ENCODE measurements around the gene AREG. TPM values are rescaled to one million over a fixed set of nuclear protein-coding genes. Genes with fewer than 3 reads are reported as not detected.

AREG gene
- total RNA-seq, 1 experiment from 2014 or later, result 203 TPM

DNA sequence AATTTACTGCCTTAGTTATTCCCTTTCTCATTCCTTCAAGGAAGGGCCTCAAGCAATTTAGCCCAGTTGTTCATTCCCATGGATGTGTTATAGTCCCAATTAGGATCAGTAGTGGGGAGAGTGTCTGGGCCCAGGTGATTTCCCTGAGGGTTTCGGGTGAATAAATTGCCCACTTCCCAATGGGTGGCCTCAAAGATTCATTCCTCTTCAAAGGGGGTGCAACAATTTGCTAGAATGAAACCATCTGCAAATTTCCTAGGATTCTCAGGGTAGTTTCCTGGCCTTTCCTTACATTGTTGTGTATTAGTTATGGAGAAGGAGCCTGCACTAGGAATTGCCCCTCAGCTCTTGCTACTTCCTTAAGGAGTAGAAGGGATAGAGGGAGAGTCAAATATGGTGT is 6.3 kb upstream of the AREG start:
- Histone ChIP-seq H3K4me2 (ENCODE audit: low read length) (no peak overlapping the region), H3K9ac (ENCODE audit: low read length) (no peak overlapping the region), H3F3A (ENCODE audit: low read length, unreplicated experiment) (no peaks in the 10 kb centered on the region), H3K4me3 (ENCODE audit: low read length) (no peak overlapping the region), H3K27ac (ENCODE audit: low read length) (no peak overlapping the region), H3K9me3 (ENCODE audit: low read length) (no peaks in the 10 kb centered on the region), H3K4me1 (ENCODE audit: insufficient read depth, low read length) (peaks cover 10% of the 10 kb centered on the region; the same call in 1 of the 2 replicates), H3K9me2 (replicated peaks; ENCODE audit: low read length) (no peaks in the 10 kb centered on the region), H3K36me3 (ENCODE audit: low read depth, low read length) (no peaks in the 10 kb centered on the region), H3K27me3 (ENCODE audit: low read length) (no peaks in the 10 kb centered on the region), H3K79me2 (ENCODE audit: low read length) (no peaks in the 10 kb centered on the region), H4K20me1 (ENCODE audit: low read length) (no peaks in the 10 kb centered on the region), H2AFZ (ENCODE audit: low read length) (no peak overlapping the region)
- TF ChIP-seq EZH2phosphoT487 (IDR thresholded peaks at IDR 0.05; ENCODE audit: borderline replicate concordance, low read length) (no peak), EZH2 (IDR thresholded peaks at IDR 0.05; ENCODE audit: low read length, unreplicated experiment) (no peak)
- TF ChIP-seq, protein P1, sequence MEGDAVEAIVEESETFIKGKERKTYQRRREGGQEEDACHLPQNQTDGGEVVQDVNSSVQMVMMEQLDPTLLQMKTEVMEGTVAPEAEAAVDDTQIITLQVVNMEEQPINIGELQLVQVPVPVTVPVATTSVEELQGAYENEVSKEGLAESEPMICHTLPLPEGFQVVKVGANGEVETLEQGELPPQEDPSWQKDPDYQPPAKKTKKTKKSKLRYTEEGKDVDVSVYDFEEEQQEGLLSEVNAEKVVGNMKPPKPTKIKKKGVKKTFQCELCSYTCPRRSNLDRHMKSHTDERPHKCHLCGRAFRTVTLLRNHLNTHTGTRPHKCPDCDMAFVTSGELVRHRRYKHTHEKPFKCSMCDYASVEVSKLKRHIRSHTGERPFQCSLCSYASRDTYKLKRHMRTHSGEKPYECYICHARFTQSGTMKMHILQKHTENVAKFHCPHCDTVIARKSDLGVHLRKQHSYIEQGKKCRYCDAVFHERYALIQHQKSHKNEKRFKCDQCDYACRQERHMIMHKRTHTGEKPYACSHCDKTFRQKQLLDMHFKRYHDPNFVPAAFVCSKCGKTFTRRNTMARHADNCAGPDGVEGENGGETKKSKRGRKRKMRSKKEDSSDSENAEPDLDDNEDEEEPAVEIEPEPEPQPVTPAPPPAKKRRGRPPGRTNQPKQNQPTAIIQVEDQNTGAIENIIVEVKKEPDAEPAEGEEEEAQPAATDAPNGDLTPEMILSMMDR (conservative IDR thresholded peaks at IDR 0.05; ENCODE audit: low read depth, low read length), result no peak
- ATAC-seq, result no peak
- no peak for DNase-seq
- CTCF ChIA-PET, result no interaction called here
- intact Hi-C loops (cut with micrococcal nuclease), result no loop called here
- POLR2A ChIA-PET (ENCODE audit: unreplicated experiment), result no interaction called here
- no TSS peak for BruUV-seq (replicated peaks)

DNA sequence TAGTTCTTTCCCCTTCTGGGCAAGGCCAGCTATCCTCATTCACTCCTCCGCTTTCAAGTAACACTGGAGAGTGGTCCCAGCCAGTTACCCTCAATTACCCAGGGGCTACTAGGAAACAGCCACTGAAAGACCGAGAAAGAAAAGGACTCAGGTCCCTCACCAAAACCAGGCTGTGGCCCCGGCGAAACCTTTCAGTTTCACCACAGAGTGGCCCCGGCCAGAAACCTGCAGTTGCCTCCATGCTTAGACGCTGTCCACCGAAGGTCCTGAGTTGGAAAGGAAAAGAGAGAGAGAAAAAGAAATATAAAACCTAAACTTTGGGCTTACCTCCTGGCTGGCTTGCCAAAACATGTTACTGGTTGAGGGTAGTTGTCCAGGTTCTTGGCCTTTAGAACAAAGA is 5.0 kb upstream of the AREG start:
- ATAC-seq (no peak), DNase-seq (no peak)
- Histone ChIP-seq H3K79me2 (ENCODE audit: low read length) (0 out of 2 replicates have a peak, but pooled peaks cover 4% of the 10 kb centered on the region), H3K27ac (ENCODE audit: low read length) (no peak overlapping the region), H3K4me2 (ENCODE audit: low read length) (no peak overlapping the region), H3K9ac (ENCODE audit: low read length) (no peak overlapping the region), H3F3A (ENCODE audit: low read length, unreplicated experiment) (no peaks in the 10 kb centered on the region), H3K36me3 (ENCODE audit: low read depth, low read length) (no peaks in the 10 kb centered on the region), H3K9me2 (replicated peaks; ENCODE audit: low read length) (no peaks in the 10 kb centered on the region), H2AFZ (ENCODE audit: low read length) (no peak overlapping the region), H3K27me3 (ENCODE audit: low read length) (no peaks in the 10 kb centered on the region), H3K9me3 (ENCODE audit: low read length) (no peaks in the 10 kb centered on the region), H3K4me1 (ENCODE audit: insufficient read depth, low read length) (peaks cover 17% of the 10 kb centered on the region), H3K4me3 (ENCODE audit: low read length) (no peak overlapping the region), H4K20me1 (ENCODE audit: low read length) (no peaks in the 10 kb centered on the region)
- intact Hi-C loops (cut with micrococcal nuclease), result no loop called here
- BruUV-seq (replicated peaks), result no TSS peak
- ChIA-PET POLR2A (ENCODE audit: unreplicated experiment) (no interaction called here), CTCF (no interaction called here)
- TF ChIP-seq, protein P1 (conservative IDR thresholded peaks at IDR 0.05; ENCODE audit: low read depth, low read length), result no peak
- TF ChIP-seq EZH2phosphoT487 (IDR thresholded peaks at IDR 0.05; ENCODE audit: borderline replicate concordance, low read length), result no peak
- no peak for TF ChIP-seq EZH2 (IDR thresholded peaks at IDR 0.05; ENCODE audit: low read length, unreplicated experiment)

DNA sequence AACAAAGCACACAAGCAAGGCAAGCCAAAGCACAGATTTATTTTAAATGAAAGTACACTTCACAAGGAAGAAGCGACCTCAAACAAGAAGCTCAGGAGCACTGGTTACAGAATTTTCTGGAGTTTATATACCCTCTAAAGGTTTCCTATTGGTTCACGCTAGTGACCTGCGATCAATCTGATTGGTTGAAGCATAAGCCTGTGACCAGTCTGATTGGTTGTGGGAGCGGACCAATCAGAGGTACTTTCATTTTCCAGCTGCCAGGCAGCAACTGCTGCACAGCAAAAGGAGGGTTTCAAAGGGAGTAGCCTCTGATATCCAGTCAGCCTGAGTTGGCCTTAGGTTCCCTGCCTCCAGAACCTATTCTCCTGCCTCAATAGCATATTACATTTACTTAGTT is 4.6 kb upstream of the AREG start:
- no peak overlapping the region for H2AFZ ChIP-seq (ENCODE audit: low read length)

More for the DNA sequence above, 4.6 kb upstream of the AREG start:
- ATAC-seq (no peak), DNase-seq (no peak)
- no peak overlapping the region for H3K4me2 ChIP-seq (ENCODE audit: low read length)
- H3F3A ChIP-seq (ENCODE audit: low read length, unreplicated experiment), result no peaks in the 10 kb centered on the region
- no peaks in the 10 kb centered on the region for H3K9me3 ChIP-seq (ENCODE audit: low read length)
- H3K9ac ChIP-seq (ENCODE audit: low read length), result no peak overlapping the region
- CTCF ChIA-PET, result no interaction called here
- H3K27me3 ChIP-seq (ENCODE audit: low read length), result no peaks in the 10 kb centered on the region
- intact Hi-C loops (cut with micrococcal nuclease), result no loop called here
- no peak for TF ChIP-seq EZH2 (IDR thresholded peaks at IDR 0.05; ENCODE audit: low read length, unreplicated experiment)
- TF ChIP-seq EZH2phosphoT487 (IDR thresholded peaks at IDR 0.05; ENCODE audit: borderline replicate concordance, low read length), result no peak
- TF ChIP-seq, protein P1 (conservative IDR thresholded peaks at IDR 0.05; ENCODE audit: low read depth, low read length), result no peak
- H3K4me3 ChIP-seq (ENCODE audit: low read length), result no peak overlapping the region
- H3K27ac ChIP-seq (ENCODE audit: low read length), result no peak overlapping the region
- BruUV-seq (replicated peaks), result no TSS peak
- no peaks in the 10 kb centered on the region for H3K36me3 ChIP-seq (ENCODE audit: low read depth, low read length)
- no peaks in the 10 kb centered on the region for H4K20me1 ChIP-seq (ENCODE audit: low read length)
- POLR2A ChIA-PET (ENCODE audit: unreplicated experiment), result no interaction called here
- H3K79me2 ChIP-seq (ENCODE audit: low read length), result peaks cover 8% of the 10 kb centered on the region
- no peaks in the 10 kb centered on the region for H3K9me2 ChIP-seq (replicated peaks; ENCODE audit: low read length)
- peaks cover 17% of the 10 kb centered on the region for H3K4me1 ChIP-seq (ENCODE audit: insufficient read depth, low read length)

All from PC-3 (cell line).